Activated CD4-positive, alpha-beta T cell treated with anti-CD3 and anti-CD28 coated beads, Interleukin-2, amount 50 U/mL, for 16 hours (primary cell): ENCODE measurements around the gene IRX5.

Source experiments
- DNase-seq: peaks from one replicate; pipeline ENCODE4 v3.0.0-alpha.2; 2020

IRX5 gene

GRCh38 chr16:54931120-54932014 is 702 bp downstream of the IRX5 start:
- no peak for DNase-seq

- DNase-seq, result no peak
Measured at GRCh38 chr16:54932021-54932660, 1.5 kb downstream of the IRX5 start.

DNA sequence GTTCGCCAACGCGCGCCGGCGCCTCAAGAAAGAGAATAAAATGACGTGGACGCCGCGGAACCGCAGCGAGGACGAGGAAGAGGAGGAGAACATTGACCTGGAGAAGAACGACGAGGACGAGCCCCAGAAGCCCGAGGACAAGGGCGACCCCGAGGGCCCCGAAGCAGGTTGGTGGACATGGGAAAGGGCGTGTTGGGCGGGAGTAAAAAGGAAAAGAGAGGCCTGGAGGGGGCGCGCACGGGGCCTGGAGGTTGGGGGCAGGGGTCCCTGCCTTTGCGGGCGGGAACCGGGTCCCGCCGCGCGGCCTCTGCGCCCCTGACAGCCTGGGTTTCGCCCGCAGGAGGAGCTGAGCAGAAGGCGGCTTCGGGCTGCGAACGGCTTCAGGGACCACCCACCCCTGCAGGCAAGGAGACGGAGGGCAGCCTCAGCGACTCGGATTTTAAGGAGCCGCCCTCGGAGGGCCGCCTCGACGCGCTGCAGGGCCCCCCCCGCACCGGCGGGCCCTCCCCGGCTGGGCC is 2.1 kb downstream of the IRX5 start:
- DNase-seq, result no peak

DNA sequence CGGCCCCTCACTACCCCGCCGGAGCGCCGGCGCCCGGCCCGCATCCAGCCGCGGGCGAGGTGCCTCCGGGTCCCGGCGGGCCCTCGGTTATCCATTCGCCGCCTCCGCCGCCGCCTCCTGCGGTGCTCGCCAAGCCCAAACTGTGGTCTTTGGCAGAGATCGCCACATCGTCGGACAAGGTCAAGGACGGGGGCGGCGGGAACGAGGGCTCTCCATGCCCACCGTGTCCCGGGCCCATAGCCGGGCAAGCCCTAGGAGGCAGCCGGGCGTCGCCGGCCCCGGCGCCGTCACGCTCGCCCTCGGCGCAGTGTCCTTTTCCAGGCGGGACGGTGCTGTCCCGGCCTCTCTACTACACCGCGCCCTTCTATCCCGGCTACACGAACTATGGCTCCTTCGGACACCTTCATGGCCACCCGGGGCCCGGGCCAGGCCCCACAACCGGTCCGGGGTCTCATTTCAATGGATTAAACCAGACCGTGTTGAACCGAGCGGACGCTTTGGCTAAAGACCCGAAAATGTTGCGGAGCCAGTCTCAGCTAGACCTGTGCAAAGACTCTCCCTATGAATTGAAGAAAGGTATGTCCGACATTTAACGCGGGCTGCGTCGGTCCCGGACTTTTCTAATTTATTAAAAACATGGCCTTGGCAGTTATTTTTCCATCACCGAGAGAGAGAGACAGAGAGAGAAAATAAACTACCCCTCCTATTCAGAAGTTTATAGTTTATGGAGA is 2.8 kb downstream of the IRX5 start:
- no peak for DNase-seq

GRCh38 chr16:54934481-54935265 is 4.0 kb downstream of the IRX5 start:
- no peak for DNase-seq

DNA sequence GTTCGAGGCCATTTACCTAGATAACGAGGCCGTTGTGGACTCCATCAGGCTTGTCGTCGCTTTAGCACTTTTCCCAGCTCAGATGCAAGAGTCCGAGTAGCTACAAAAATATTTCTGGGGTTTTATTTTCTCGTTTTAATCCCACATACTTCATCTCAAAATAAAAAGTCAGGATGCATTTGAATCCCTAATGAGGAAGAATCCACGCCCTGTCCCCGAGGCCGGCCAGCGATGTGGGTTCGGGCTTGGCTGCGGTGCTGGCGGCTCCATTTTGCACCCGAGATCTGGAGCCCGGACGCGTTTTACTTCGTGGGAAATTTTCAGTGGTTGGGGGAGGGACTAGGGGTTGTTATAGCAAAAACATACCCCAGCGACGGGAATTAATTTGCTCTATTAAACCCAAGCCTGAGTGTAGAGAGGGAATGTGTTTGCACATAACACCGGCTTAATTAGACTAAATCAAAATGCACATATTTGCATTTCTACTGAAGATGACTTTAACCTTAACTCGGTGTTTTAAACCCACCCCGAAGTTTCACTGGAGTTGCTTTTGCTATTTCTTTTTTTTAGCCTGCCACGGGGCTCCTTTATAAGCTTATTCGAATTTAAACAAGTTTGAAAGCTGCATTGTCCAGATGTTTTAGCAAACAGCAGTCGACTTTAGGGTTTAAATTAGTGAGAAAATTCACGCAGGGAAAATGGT is 4.8 kb downstream of the IRX5 start:
- no peak for DNase-seq

GRCh38 chr16:54936201-54936978 is 5.7 kb downstream of the IRX5 start:
- DNase-seq, result no peak

DNA sequence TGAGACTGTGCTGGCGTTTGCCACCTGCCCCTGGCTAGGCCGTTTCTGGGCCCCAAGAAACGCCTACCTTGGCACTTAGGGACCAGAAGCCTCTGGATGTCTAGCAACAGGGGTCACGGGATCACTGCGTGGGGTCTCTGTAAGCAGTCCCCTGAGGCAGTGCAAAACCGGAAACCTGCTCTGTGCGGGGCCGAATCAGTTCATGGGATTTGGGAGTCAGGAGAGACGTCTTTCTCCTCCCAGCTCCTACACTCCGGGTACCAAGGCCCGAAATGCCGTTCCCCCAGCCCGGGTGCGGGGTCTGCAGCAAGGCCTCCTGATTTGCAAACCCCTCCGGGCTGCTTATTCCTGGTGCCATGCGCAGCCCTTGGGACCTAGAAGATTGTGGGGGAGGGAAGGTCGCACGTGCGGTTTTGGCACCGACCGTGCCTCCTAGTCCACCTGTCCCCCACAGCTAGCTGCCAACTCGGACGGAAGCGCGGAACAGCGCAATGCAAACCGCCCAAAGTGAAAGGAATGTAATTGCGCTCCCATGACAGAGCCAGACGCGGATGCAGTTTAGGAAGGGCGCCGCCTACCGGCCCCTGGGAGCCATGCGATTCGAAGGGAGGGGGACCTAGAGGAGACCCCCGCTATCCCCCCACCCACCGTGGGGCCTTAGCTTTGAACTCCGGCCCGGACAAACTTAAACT is 6.5 kb downstream of the IRX5 start:
- no peak for DNase-seq

GRCh38 chr16:54937671-54938211 is 7.1 kb downstream of the IRX5 start:
- DNase-seq, result no peak

GRCh38 chr16:54938212-54939028 is 7.8 kb downstream of the IRX5 start:
- DNase-seq, result no peak

GRCh38 chr16:54939029-54939346 is 8.3 kb downstream of the IRX5 start:
- no peak for DNase-seq

DNA sequence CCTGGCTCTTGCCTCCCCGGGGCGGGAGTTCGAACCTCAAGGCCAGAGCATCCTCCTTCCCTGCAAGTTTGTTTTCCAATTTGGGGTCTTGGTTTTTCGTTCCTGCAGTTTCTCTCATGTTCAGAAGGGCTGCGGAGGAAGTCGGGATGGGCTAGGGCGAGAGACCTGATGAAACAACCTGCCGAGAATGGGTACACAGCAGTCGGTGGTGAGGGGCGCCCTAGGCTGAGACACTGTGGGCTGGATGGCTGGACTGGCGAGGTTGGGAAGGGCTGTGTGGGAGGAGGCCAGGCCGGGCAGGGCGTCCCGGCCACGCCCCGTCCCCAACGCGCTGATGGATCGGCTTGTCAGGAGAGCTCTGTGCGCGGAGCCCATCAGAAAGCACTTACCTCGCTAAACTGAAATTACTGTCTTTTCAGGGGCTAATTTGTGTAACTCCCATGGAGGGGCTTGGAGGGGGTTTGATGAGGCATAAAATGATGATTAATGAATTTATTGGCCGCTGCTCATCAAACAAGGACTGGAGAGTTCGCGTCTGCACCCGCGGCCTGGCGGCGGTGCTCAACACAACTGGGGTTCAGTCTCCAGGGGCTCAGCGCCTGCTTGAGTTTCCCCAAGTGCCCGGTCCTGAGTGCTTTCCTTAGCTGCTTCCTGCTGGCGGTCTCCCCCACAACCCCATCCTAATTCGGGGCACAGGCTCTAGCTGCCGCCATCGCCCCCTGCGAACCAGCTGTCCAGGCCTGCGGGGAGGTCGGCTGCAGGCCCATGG is 9.0 kb downstream of the IRX5 start:
- no peak for DNase-seq

DNA sequence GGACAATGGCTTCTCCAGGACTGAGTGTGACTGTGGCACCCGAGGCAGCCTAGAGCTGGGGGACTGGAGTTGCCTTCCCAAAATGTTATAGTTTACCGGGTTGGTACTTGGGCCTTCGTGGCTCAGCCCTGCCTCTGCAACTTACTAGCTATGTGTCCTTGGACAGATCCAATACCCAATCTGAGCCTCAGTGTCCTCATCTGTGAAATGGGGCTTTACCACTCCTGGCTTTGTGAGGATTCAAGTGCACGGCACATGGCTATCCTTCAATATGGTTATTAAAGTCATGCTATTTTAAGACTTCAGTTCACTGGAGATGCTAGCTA is 9.6 kb downstream of the IRX5 start:
- no peak for DNase-seq

DNA sequence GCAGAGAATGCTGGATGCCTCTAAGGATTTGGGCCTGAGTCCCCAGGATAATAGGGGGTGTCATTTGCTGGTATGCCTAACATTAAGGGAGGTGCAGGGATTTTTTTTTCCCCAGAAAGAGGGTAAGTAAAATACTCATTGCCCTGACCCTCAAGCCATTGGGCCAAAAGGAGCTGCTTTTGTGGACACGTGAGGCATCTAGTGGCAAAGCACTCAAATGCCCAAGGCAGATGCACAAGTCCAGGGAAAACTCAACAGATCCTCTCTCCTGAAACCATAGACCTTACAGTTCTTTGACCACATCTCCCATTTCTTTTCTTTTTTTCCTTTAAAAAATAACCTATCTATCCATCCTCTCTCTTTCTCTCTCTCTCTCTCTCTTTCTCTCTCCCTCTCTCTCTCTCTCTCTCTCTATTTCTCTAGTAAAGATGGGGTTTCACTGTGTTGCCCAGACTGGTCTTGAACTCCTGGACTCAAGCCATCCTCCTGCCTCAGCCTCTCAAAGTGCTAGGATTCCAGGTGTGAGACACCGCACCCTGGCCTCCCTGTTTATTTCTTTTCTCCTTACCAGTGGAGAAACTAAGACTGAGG is 11.8 kb downstream of the IRX5 start:
- DNase-seq, result no peak

DNA sequence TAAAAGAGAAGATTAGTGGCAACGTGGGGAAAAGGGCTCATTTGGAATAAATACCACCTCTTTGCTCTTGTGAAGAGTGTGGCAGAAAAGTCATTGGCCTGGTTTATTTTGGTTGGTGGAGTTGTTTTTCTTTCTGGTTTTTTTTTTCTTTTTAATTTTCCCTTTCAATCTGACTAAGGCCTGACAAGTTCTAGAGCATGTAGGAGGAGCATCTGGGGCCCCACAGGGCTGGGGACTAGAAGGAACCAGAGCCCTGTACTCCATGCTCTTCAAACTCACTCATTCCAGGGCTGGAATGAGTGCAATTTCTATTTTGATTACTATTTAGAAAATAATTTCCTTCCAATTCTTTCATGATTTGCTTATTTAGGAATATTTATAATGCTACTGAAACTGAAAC is 13.3 kb downstream of the IRX5 start:
- DNase-seq, result no peak

GRCh38 chr16:54945063-54945462 is 14.4 kb downstream of the IRX5 start:
- DNase-seq, result no peak

- no peak for DNase-seq
Measured at GRCh38 chr16:54946909-54947308, 16.2 kb downstream of the IRX5 start.

- DNase-seq, result no peak
Measured at GRCh38 chr16:54947616-54948015, 17.0 kb downstream of the IRX5 start.

DNA sequence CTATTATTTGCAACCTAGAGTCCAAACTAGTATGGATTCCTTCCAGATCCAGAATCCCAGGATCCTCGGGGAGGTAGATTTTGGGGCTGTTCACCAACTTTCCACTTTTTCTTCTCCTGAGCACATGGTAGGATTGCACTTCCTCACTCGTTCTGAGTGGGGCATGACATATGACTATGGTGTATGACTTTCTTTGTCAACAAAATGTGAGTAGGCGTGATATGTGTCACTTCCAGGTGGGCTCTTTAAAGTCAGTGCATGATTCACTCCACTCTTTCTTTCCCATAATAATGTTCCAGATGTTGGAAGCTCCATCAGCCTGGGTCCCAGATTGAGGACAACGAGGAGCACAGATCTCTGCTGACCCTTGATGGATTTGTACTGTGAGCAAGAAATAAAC is 21.5 kb downstream of the IRX5 start:
- DNase-seq, result no peak
